Loucy (cell line): ENCODE data around the gene C9orf85.

Experiments used
- CTCF ChIP-seq: fragments of 200-600 bp; sonication (generic); conservative IDR thresholded peaks from 2 replicates; pipeline ENCODE4 v1.5.1; 2014; ENCODE audit warnings: mild to moderate bottlenecking, antibody characterized with exemption, low read length
- EZH2phosphoT487 ChIP-seq: fragments of 200-600 bp; IDR thresholded peaks from 2 replicates; pipeline ENCODE4 v1.6.1; 2018; ENCODE audit warnings: antibody characterized with exemption, mild to moderate bottlenecking, moderate library complexity, borderline replicate concordance

- TF ChIP-seq EZH2phosphoT487 (no peak), CTCF (no peak)
Measured at GRCh38 chr9:71895955-71896354, 15.5 kb upstream of the C9orf85 start.
